Stimulated activated CD8-positive, alpha-beta memory T cell treated with anti-CD3 and anti-CD28 coated beads, Interleukin-2, amount 100 ng/mL, for 48 hours (primary cell): Measurements from ENCODE around the gene MNAT1.
"Not testable (repeated sequence)": the region's sequence is repeated elsewhere in the genome, so short reads cannot be mapped to it uniquely, and the experiment has no call there.

Experiments used
- DNase-seq, 2 donors: peaks; one replicate each; pipeline ENCODE4 v3.0.0-alpha.2; 2020; ENCODE audit warnings: low read depth in 2 of 2

MNAT1 gene

GRCh38 chr14:60805841-60806430 lies 71.4 kb downstream of the MNAT1 start:
- DNase-seq: no peak

- no peak for DNase-seq
Observed at GRCh38 chr14:60807247-60807646, 72.7 kb downstream of the MNAT1 start.

GRCh38 chr14:60807971-60808370 lies 73.4 kb downstream of the MNAT1 start:
- DNase-seq: no peak

GRCh38 chr14:60812987-60813386 lies 78.4 kb downstream of the MNAT1 start:
- no peak for DNase-seq

- no peak for DNase-seq
Observed at GRCh38 chr14:60815371-60815770, 80.8 kb downstream of the MNAT1 start.

- no peak for DNase-seq
Observed at GRCh38 chr14:60817113-60817512, 82.6 kb downstream of the MNAT1 start.

- DNase-seq: no peak
Observed at GRCh38 chr14:60819575-60819974, 85.0 kb downstream of the MNAT1 start.

- DNase-seq: no peak
Observed at GRCh38 chr14:60838601-60839000, 104.0 kb downstream of the MNAT1 start.

- no peak for DNase-seq
Observed at GRCh38 chr14:60839057-60839456, 104.5 kb downstream of the MNAT1 start.

GRCh38 chr14:60839657-60840056 lies 105.1 kb downstream of the MNAT1 start:
- DNase-seq: no peak

- DNase-seq: no peak
Observed at GRCh38 chr14:60840313-60840712, 105.8 kb downstream of the MNAT1 start.

- no peak for DNase-seq
Observed at GRCh38 chr14:60845523-60845922, 111.0 kb downstream of the MNAT1 start.

GRCh38 chr14:60848066-60848465 lies 113.5 kb downstream of the MNAT1 start:
- DNase-seq: no peak

GRCh38 chr14:60851692-60852091 lies 117.1 kb downstream of the MNAT1 start:
- not testable (repeated sequence) for DNase-seq

- no peak for DNase-seq
Observed at GRCh38 chr14:60856111-60856510, 121.5 kb downstream of the MNAT1 start.

GRCh38 chr14:60859525-60859924 lies 125.0 kb downstream of the MNAT1 start:
- DNase-seq: no peak

- no peak for DNase-seq
Observed at GRCh38 chr14:60861545-60862140, 127.1 kb downstream of the MNAT1 start.

- no peak for DNase-seq
Observed at GRCh38 chr14:60862283-60862682, 127.7 kb downstream of the MNAT1 start.

- no peak for DNase-seq
Observed at GRCh38 chr14:60863249-60863648, 128.7 kb downstream of the MNAT1 start.

- no peak for DNase-seq
Observed at GRCh38 chr14:60865378-60866127, 131.0 kb downstream of the MNAT1 start.

- no peak for DNase-seq
Observed at GRCh38 chr14:60867503-60868172, 133.1 kb downstream of the MNAT1 start.

GRCh38 chr14:60878121-60878520 lies 143.6 kb downstream of the MNAT1 start:
- no peak for DNase-seq

GRCh38 chr14:60878536-60878935 lies 144.0 kb downstream of the MNAT1 start:
- DNase-seq: no peak
